ENCODE measurements around the gene PIK3CA.

PIK3CA gene

GRCh38 chr3:179175358-179175757, 27.2 kb downstream of the PIK3CA start:
- no peak overlapping the region for H3K27ac ChIP-seq
- TF ChIP-seq, protein P1, sequence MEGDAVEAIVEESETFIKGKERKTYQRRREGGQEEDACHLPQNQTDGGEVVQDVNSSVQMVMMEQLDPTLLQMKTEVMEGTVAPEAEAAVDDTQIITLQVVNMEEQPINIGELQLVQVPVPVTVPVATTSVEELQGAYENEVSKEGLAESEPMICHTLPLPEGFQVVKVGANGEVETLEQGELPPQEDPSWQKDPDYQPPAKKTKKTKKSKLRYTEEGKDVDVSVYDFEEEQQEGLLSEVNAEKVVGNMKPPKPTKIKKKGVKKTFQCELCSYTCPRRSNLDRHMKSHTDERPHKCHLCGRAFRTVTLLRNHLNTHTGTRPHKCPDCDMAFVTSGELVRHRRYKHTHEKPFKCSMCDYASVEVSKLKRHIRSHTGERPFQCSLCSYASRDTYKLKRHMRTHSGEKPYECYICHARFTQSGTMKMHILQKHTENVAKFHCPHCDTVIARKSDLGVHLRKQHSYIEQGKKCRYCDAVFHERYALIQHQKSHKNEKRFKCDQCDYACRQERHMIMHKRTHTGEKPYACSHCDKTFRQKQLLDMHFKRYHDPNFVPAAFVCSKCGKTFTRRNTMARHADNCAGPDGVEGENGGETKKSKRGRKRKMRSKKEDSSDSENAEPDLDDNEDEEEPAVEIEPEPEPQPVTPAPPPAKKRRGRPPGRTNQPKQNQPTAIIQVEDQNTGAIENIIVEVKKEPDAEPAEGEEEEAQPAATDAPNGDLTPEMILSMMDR (conservative IDR thresholded peaks at IDR 0.05; ENCODE audit: low read depth) = no peak
- ChIA-PET POLR2A (ENCODE audit: low non-redundant PET) (no interaction called here), CTCF (interaction anchor here (0.6 kb wide), 1 partner anchor 229 kb away, joined by 3 read pairs; no protein-coding TSS in a partner anchor)
- DNase-seq (ENCODE audit: low spot score) = no peak

- TF ChIP-seq, protein P1 (conservative IDR thresholded peaks at IDR 0.05; ENCODE audit: low read depth) = no peak
- ChIA-PET CTCF (no interaction called here), POLR2A (ENCODE audit: low non-redundant PET) (no interaction called here)
- no peak overlapping the region for H3K27ac ChIP-seq
- DNase-seq (ENCODE audit: low spot score) = no peak
These were observed 29.5 kb downstream of the PIK3CA start for GRCh38 chr3:179177611-179178010.

- ChIA-PET CTCF (interaction anchor here (0.6 kb wide), 1 partner anchor 12 kb away, joined by 3 read pairs; no protein-coding TSS in a partner anchor), POLR2A (ENCODE audit: low non-redundant PET) (no interaction called here)
- TF ChIP-seq, protein P1 (conservative IDR thresholded peaks at IDR 0.05; ENCODE audit: low read depth) = no peak
- no peak overlapping the region for H3K27ac ChIP-seq
- no peak for DNase-seq (ENCODE audit: low spot score)
These were observed 31.1 kb downstream of the PIK3CA start for GRCh38 chr3:179179256-179179655.

DNA sequence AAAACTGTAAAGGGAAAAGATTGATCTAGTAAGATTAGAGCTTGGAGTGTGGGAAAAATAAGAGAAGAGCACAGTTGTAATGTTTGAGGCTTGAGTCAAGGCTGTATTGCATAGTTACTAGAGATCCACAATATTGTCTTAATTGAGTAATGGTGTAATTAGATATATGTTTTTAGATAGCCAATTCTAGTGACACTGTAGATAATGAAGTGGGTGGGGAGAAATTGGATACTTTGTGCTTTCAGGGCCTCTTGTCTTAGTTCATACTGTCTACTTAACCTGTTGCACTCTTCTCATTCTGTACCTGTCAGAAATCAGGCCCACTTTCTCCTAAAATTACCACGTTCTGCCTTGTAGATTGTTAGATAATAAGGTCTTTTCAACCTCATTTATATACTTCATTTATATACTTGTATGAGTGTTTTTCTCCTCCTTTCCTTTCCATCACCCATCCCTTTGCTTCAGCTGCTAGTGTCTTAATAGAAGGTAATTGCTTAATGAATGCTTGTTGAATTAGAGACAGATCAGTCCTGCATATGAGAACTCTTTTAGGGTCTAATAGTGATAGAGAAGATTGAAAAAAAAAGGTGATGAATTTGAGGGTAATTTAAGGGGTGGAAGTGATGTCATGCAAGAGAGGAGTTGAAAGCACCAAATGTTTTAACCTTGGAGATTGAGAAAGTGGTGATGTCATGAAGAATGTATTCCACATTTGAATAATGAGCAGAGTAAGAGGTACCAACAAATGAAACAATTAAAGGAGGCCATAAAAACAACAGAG, 32.0 kb downstream of the PIK3CA start:
- POLR2A ChIA-PET (ENCODE audit: low non-redundant PET) = no interaction called here
- TF ChIP-seq, protein P1 (conservative IDR thresholded peaks at IDR 0.05; ENCODE audit: low read depth) = no peak
- no peak for DNase-seq (ENCODE audit: low spot score)
- H3K27ac ChIP-seq = no peak overlapping the region
- CTCF ChIA-PET = interaction anchor here (0.6 kb wide), 1 partner anchor 11 kb away, joined by 3 read pairs; no protein-coding TSS in a partner anchor

- TF ChIP-seq, protein P1 (conservative IDR thresholded peaks at IDR 0.05; ENCODE audit: low read depth) = no peak
- peak; percentile 13 for DNase-seq (ENCODE audit: low spot score)
- ChIA-PET POLR2A (ENCODE audit: low non-redundant PET) (no interaction called here), CTCF (interaction anchor here (0.6 to 0.7 kb wide), 2 partner anchors 14 to 412 kb away, joined by 4 read pairs; no protein-coding TSS in a partner anchor)
- H3K27ac ChIP-seq = no peak overlapping the region
These were observed 32.9 kb downstream of the PIK3CA start for GRCh38 chr3:179181021-179181472.

DNA sequence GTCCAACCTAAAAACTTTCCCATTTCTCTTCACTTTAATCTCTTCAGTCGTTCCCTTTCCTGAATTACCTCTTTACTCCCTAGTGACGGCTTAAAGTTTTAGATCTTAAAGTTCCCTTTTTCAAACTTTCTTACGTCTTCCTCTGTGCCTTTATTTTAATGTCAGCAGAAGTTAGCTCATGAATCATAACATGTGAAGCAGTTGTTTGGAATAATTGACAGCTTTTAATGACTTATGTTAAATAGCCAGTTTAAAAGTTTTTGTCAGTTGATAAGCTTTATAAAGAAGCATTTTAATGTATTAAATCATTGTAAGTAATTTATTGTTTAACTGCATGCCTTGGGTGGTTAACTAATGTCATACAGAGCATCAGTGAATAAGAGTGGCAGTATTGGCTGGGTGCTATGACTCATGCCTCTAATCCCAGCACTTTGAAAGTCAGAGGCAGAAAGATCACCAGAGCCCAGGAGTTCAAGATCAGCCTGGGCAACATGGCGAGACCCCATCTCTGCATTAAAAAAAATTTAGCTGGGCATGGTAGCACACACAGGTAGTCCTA, 33.9 kb downstream of the PIK3CA start:
- POLR2A ChIA-PET (ENCODE audit: low non-redundant PET) = no interaction called here
- H3K27ac ChIP-seq = no peak overlapping the region
- DNase-seq (ENCODE audit: low spot score) = no peak
- CTCF ChIA-PET = no interaction called here
- TF ChIP-seq, protein P1 (conservative IDR thresholded peaks at IDR 0.05; ENCODE audit: low read depth) = no peak

Measured in RWPE1 (cell line).